ENCODE results near the gene HOXA1.

DNA sequence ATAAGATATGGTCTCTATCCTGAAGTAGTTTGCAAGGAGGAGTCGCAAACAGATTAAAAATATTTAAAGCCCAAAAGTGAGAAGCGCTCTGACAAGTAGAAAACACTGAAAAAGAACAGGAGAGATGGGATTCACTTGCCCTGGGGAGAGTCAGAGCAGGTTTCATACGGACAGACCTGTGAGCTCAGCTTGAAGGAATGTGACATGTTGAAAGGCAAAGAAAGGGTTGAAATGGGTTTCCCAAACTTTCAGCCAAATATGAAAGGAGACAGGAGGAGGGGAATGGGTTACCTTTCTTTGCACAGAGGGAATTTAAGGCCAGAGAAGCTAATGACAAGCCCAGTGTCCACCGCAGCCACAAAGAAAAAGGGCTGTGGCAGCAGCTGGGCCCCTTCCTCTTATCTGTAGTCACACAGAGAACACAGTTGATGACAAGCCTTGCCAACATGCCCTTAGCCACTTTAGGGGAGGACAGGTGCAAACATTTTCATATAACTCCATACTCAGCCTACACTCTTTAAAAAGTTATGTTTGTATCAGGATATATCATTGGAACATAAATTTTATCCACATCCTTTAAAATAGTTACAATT is 14.9 kb downstream of the HOXA1 start:
- TF ChIP-seq POLR2AphosphoS5 (IDR thresholded peaks at IDR 0.05; ENCODE audit: low read depth), result no peak
- TF ChIP-seq, protein P1, sequence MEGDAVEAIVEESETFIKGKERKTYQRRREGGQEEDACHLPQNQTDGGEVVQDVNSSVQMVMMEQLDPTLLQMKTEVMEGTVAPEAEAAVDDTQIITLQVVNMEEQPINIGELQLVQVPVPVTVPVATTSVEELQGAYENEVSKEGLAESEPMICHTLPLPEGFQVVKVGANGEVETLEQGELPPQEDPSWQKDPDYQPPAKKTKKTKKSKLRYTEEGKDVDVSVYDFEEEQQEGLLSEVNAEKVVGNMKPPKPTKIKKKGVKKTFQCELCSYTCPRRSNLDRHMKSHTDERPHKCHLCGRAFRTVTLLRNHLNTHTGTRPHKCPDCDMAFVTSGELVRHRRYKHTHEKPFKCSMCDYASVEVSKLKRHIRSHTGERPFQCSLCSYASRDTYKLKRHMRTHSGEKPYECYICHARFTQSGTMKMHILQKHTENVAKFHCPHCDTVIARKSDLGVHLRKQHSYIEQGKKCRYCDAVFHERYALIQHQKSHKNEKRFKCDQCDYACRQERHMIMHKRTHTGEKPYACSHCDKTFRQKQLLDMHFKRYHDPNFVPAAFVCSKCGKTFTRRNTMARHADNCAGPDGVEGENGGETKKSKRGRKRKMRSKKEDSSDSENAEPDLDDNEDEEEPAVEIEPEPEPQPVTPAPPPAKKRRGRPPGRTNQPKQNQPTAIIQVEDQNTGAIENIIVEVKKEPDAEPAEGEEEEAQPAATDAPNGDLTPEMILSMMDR (IDR thresholded peaks at IDR 0.05; ENCODE audit: insufficient read depth, low read length), result no peak
- TF ChIP-seq REST (IDR thresholded peaks at IDR 0.05; ENCODE audit: insufficient replicate concordance, low read depth), result no peak

All from HL-60 (cell line).